A549 (cell line): ENCODE data around the gene RFX1. TPM values are rescaled to one million over a fixed set of nuclear protein-coding genes. Genes with fewer than 3 reads are reported as not detected.
"Not testable (repeated sequence)": the region's sequence is repeated elsewhere in the genome, so short reads cannot be mapped to it uniquely, and the experiment has no call there.

ENCODE experiments used
- ATAC-seq, 2 experiments: fragments of 200-7000 bp in 1 of 2; fragments of >200 bp in 1 of 2; cut with Nextera tagmentation in 1 of 2; cut with Tn5 transposase in 1 of 2; 3 replicates each; pipeline versions ENCODE4 v1.8.0 to v1.9.1; 2018 to 2020; ENCODE audit warnings: mild to moderate bottlenecking in 1 of 2, moderate library complexity in 1 of 2
- CTCF ChIA-PET: fragments of 300-600 bp; sonication (Branson Sonifier 250); formaldehyde crosslinking; extraction: SDS; loops from one replicate; lab custom pipeline; 2021; ENCODE audit warnings: antibody characterized with exemption, inconsistent platforms; lab: Yijun Ruan, JAX
- POLR2A ChIA-PET: fragments of 350-600 bp; formaldehyde crosslinking; extraction: SDS; loops from one replicate; lab custom pipeline; 2021; ENCODE audit warnings: antibody characterized with exemption, inconsistent platforms; lab: Yijun Ruan, JAX
- DNase-seq, 2 experiments: peaks; one replicate each; pipeline versions ENCODE4 v3.0.0 to v3.0.0-alpha.2; 2011 to 2016; ENCODE audit warnings: low read depth in 1 of 2, low spot score in 1 of 2
- FAIRE-seq: peaks from 2 replicates; lab custom pipeline; 2011; peaks lifted over from hg19 to GRCh38; lab: Jason Lieb, UNC
- H3K27ac ChIP-seq, 2 experiments: fragments of >200 bp; sonication (Bioruptor Twin); formaldehyde crosslinking; 3 replicates each; pipeline ENCODE4 v1.5.1; 2016 to 2017
- H3K4me1 ChIP-seq: fragments of >200 bp; sonication (Bioruptor Twin); formaldehyde crosslinking; 3 replicates; pipeline ENCODE4 v1.6.1; 2016
- H3K4me2 ChIP-seq: fragments of >200 bp; sonication (Bioruptor Twin); formaldehyde crosslinking; 3 replicates; pipeline ENCODE4 v1.6.1; 2016
- H3K4me3 ChIP-seq: fragments of >200 bp; sonication (Bioruptor Twin); formaldehyde crosslinking; 3 replicates; pipeline ENCODE4 v1.5.1; 2016
- H3K9me3 ChIP-seq: fragments of >200 bp; sonication (Bioruptor Twin); formaldehyde crosslinking; 3 replicates; pipeline ENCODE4 v1.6.1; 2016
- CEBPB ChIP-seq, 2 experiments: fragments of >200 bp in 1 of 2; sonication (Bioruptor Twin) in 1 of 2; formaldehyde crosslinking in 1 of 2; IDR thresholded peaks; 2 replicates each; pipeline ENCODE4 v1.6.1; 2012 to 2016
- EP300 ChIP-seq, 2 experiments: fragments of >200 bp; sonication (Bioruptor Twin); formaldehyde crosslinking; IDR thresholded peaks; 2 replicates in 1 of 2; 3 replicates in 1 of 2; pipeline ENCODE4 v1.6.1; 2016 to 2017
- HDAC2 ChIP-seq: fragments of 200-600 bp; sonication (generic); IDR thresholded peaks from 2 replicates; pipeline ENCODE4 v1.6.1; 2016
- HOXA7 ChIP-seq: fragments of 250-450 bp; sonication (Bioruptor Pico); IDR thresholded peaks from 2 replicates; pipeline ENCODE4 v1.5.0; 2020; ENCODE audit warnings: mild to moderate bottlenecking, moderate library complexity
- HOXB5 ChIP-seq: fragments of 250-450 bp; sonication (Bioruptor Pico); IDR thresholded peaks from 2 replicates; pipeline ENCODE4 v1.5.0; 2020; ENCODE audit warnings: mild to moderate bottlenecking, moderate library complexity
- JUNB ChIP-seq: fragments of >200 bp; sonication (Bioruptor Twin); formaldehyde crosslinking; IDR thresholded peaks from 2 replicates; pipeline ENCODE4 v1.6.1; 2016
- MYC ChIP-seq: IDR thresholded peaks from 2 replicates; pipeline ENCODE4 v1.6.1; 2012; ENCODE audit warnings: mild to moderate bottlenecking, inconsistent platforms, low read length, improper control_type of control experiment, borderline replicate concordance
- PHF8 ChIP-seq: fragments of 200-600 bp; sonication (generic); IDR thresholded peaks from 2 replicates; pipeline ENCODE4 v1.6.1; 2016; ENCODE audit warnings: low read depth, mild to moderate bottlenecking, antibody characterized with exemption, moderate library complexity, borderline replicate concordance
- RAD21 ChIP-seq, 2 experiments: fragments of >200 bp in 1 of 2; sonication (Bioruptor Twin) in 1 of 2; formaldehyde crosslinking in 1 of 2; IDR thresholded peaks in 1 of 2; conservative IDR thresholded peaks in 1 of 2; 2 replicates in 1 of 2; 3 replicates in 1 of 2; pipeline ENCODE4 v1.6.1; 2012 to 2018; ENCODE audit warnings: inconsistent platforms in 1 of 2
- RARB ChIP-seq: fragments of 250-450 bp; sonication (Bioruptor Pico); IDR thresholded peaks from 2 replicates; pipeline ENCODE4 v1.8.0; 2021; ENCODE audit warnings: mild to moderate bottlenecking, moderate library complexity
- RFX5 ChIP-seq: fragments of 450-650 bp; IDR thresholded peaks from 2 replicates; pipeline ENCODE4 v1.7.1; 2014; ENCODE audit warnings: antibody characterized with exemption, mild to moderate bottlenecking, moderate library complexity
- TP53 ChIP-seq: fragments of 250-450 bp; sonication (Bioruptor Pico); IDR thresholded peaks from 2 replicates; pipeline ENCODE4 v1.5.0; 2021; ENCODE audit warnings: mild to moderate bottlenecking, moderate library complexity
- ZFP36 ChIP-seq: fragments of 450-650 bp; IDR thresholded peaks from 2 replicates; pipeline ENCODE4 v1.6.1; 2014; ENCODE audit warnings: borderline replicate concordance; ENCODE audit not compliant: partially characterized antibody
- ZNF302 ChIP-seq: fragments of 250-450 bp; sonication (Bioruptor Pico); IDR thresholded peaks from 2 replicates; pipeline ENCODE4 v1.9.0; 2021; ENCODE audit warnings: inconsistent platforms, mild to moderate bottlenecking, moderate library complexity
- WGBS: methylation state at CpG from one replicate; pipeline ENCODE4 v1.1.6; 2017; ENCODE audit errors: missing lambda C conversion rate; 5-methylcytosine and 5-hydroxymethylcytosine counted together
- polyA plus RNA-seq, 4 experiments: library from polyadenylated mRNA; depleted of rRNA in 3 of 4; stranded (reverse); fragments of >200 nt; fragmentation: RNase III in 1 of 4; extraction: RNeasy Plus Mini Kit Qiagen cat#74134 plus additional on column Dnase treatment in 1 of 4; gene quantifications; 2 replicates in 3 of 4; 3 replicates in 1 of 4; pipeline ENCODE4 v1.2.3, GENCODE V29; 2011 to 2017
- TF ChIP-seq, protein P1 (sequence below): fragments of 250-450 bp; sonication (Bioruptor Pico); IDR thresholded peaks from 2 replicates; pipeline ENCODE4 v1.5.0; 2021; ENCODE audit warnings: mild to moderate bottlenecking, moderate library complexity, borderline replicate concordance
- TF ChIP-seq, protein P2 (sequence below): fragments of 200-600 bp; sonication (generic); IDR thresholded peaks from 2 replicates; pipeline ENCODE4 v1.6.1; 2016; ENCODE audit warnings: antibody characterized with exemption, mild to moderate bottlenecking, moderate library complexity
- TF ChIP-seq, protein P3 (sequence below): fragments of >200 bp; sonication (Bioruptor Twin); formaldehyde crosslinking; IDR thresholded peaks from 3 replicates; pipeline ENCODE4 v1.6.1; 2016
- TF ChIP-seq, protein P4 (sequence below): fragments of 450-650 bp; IDR thresholded peaks from 2 replicates; pipeline ENCODE4 v1.6.1; 2014; ENCODE audit warnings: antibody characterized with exemption

Gene RFX1
- polyA plus RNA-seq, 2 of the 4 experiments (the other 2 are of a cell fraction), result 0.57 to 5.4 TPM

DNA sequence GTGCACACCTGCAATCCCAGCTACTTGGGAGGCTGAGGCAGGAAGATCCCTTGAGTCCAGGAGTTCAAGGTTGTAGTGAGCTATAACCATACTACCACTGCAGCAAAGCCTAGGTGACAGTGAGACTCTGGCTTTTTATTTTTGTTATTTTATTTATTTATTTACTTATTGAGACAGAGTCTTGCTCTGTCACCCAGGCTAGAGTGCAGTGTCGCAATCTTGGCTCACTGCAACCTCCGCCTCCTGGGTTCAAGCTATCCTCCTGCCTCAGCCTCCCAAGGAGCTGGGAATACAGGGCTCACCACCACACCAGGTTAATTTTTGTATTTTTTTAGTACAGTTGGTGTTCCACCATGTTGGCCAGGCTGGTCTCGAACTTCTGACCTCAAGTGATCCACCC lies 32.6 kb downstream of the RFX1 start:
- FAIRE-seq, H3K27ac ChIP-seq, DNase-seq, H3K4me1 ChIP-seq, H3K4me2 ChIP-seq, H3K4me3 ChIP-seq, POLR2A ChIA-PET, H3K9me3 ChIP-seq, ATAC-seq: not testable (repeated sequence)
- 94% methylated on average over 3 of the region's 3 CpGs for WGBS
- CTCF ChIA-PET, result interaction anchor here (0.7 to 1.3 kb wide), 2 partner anchors 93 to 98 kb away, joined by 3 to 4 read pairs; no protein-coding TSS in a partner anchor
- TF ChIP-seq CEBPB (IDR thresholded peaks at IDR 0.05), result peak in 1 of 2 experiments; percentile 18; a peak in 1 of 4 replicates

DNA sequence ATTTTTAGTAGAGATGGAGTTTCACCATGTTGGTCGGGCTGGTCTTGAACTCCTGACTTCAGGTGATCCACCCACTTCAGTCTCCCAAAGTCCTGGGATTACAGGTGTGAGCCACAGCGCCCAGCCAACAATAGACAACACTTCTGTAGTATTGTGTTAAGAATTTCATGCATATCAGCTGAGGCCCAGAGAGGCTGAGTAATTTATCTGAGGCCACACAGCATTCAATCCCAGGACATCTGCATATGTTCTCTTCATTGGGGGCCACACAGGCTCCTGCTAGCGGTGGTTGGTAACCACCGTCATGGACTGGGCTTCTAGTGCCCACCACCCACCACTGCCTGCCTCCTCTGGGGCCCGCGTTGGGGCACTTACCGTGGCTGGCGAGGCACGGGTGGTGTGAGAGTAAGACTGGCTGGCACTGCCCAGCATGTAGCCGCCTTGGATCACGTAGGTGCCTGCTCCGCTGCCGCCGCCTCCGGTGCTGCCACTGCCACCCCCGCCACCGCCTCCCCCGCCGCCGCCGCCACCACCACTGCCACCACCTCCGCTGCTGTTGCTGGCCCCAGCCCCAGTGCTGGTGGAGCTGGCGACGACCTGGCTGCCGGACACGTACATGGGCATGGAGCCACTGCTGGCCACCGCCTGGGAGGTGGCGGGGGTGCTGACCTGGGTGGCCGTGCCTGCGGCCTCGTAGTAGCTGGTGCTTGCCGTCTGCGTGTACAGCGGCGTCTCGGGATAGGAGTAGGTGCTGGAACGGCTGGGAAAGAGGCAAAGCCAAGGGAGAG lies 33.6 kb downstream of the RFX1 start:
- Histone ChIP-seq H3K9me3 (no peaks in the 10 kb centered on the region), H3K27ac (no peak overlapping the region), H3K4me3 (no peak overlapping the region), H3K4me2 (no peak overlapping the region), H3K4me1 (no peaks in the 10 kb centered on the region)
- WGBS, result 100% methylated on average over 1 of the region's 37 CpGs
- POLR2A ChIA-PET, result interaction anchor here (0.5 kb wide), 1 partner anchor 61 kb away, joined by 3 read pairs; no protein-coding TSS in a partner anchor
- CTCF ChIA-PET, result interaction anchor here (1.1 to 1.4 kb wide), 3 partner anchors 11 to 92 kb away, joined by 3 to 5 read pairs (median 4); no protein-coding TSS in a partner anchor
- FAIRE-seq, result no peak
- DNase-seq, result no peak
- no peak for ATAC-seq
- TF ChIP-seq HDAC2, result no peak
- TF ChIP-seq ZFP36, result peak; percentile 46

DNA sequence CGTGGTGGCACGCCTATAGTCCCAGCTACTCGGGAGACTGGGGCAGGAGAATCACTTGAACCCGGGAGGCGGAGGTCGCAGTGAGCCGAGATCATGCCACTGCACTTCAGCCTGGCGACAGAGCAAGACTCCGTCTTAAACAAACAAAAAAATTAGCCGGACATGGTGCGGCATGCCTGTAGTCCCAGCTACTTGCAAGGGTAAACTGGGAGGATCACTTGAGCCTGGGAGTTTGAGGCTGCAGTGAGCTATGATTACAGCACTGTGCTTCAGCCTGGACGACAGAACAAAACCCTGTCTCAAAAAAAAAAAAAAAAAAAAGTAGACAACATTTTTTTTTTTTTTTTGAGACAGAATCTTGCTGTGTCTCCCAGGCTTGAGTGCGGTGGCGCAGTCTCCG lies 34.3 kb downstream of the RFX1 start:
- WGBS, result 90% methylated on average over 15 of the region's 15 CpGs
- FAIRE-seq, ATAC-seq, H3K27ac ChIP-seq, H3K9me3 ChIP-seq, DNase-seq, H3K4me3 ChIP-seq, H3K4me1 ChIP-seq, H3K4me2 ChIP-seq: not testable (repeated sequence)
- CTCF ChIA-PET, result interaction anchor here (1.1 to 1.4 kb wide), 2 partner anchors 12 kb away, joined by 3 to 5 read pairs; no protein-coding TSS in a partner anchor
- POLR2A ChIA-PET, result interaction anchor here (0.6 kb wide), 2 partner anchors 32 to 91 kb away, joined by 3 to 4 read pairs; no protein-coding TSS in a partner anchor

DNA sequence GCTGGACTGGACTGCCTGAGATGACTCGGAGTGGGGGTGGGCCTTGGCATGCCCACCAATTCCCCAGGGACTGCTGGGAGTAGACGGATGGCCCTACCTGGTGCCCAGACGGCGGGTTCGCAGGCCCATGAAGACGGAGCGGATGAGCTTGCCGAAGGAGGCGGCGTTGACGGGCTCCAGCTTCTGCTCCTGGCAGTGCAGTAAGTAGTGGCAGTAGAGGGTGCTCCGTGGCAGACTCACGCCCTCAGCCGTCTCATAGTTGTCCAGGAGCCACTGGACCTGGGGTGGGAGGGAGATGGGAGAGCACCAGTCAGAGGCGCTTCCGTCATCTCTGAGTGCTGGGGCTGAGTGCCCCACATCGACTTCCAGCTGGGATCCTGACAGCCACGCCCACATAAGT lies 36.2 kb downstream of the RFX1 start:
- no peaks in the 10 kb centered on the region for H3K4me1 ChIP-seq
- ATAC-seq (no peak), DNase-seq (no peak), FAIRE-seq (no peak)
- ChIA-PET POLR2A (no interaction called here), CTCF (no interaction called here)
- H3K27ac ChIP-seq, result no peak overlapping the region
- no peaks in the 10 kb centered on the region for H3K9me3 ChIP-seq
- TF ChIP-seq EP300 (IDR thresholded peaks at IDR 0.05), result no peak
- no peak for TF ChIP-seq JUNB
- TF ChIP-seq MYC, result no peak
- TF ChIP-seq RAD21 (conservative IDR thresholded peaks at IDR 0.05 in 1 of 2, IDR thresholded peaks at IDR 0.05 in 1 of 2), result no peak
- no peak for TF ChIP-seq HOXA7 (CRISPR knock-in tag)
- no peak for TF ChIP-seq HOXB5 (CRISPR knock-in tag)
- no peak for TF ChIP-seq ZNF302 (CRISPR knock-in tag)
- TF ChIP-seq RFX5, result no peak
- no peak for TF ChIP-seq PHF8
- no peak overlapping the region for H3K4me3 ChIP-seq
- WGBS, result 88% methylated on average over 13 of the region's 18 CpGs
- no peak overlapping the region for H3K4me2 ChIP-seq

DNA sequence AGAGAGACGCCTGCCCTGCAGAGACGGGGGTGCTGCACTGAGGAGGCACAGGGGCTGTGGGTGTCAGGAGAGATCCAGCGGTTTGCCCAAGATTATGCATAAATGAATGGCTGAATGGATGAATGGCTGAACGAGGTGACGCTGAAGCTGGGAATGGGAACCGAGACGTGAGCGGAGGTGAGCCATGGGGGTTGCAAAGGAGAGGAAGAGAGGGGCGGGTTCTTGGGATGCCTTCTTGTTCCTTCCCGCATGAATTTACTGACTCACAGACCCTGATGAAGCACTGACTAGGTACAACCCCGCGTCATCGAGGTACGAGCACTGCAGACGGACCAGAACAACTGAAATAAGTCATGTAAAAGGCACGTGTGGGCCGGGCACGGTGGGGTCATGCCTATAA lies 37.1 kb downstream of the RFX1 start:
- ChIA-PET CTCF (no interaction called here), POLR2A (no interaction called here)
- Histone ChIP-seq H3K4me1 (no peaks in the 10 kb centered on the region), H3K27ac (no peak overlapping the region), H3K4me3 (no peak overlapping the region), H3K4me2 (no peak overlapping the region), H3K9me3 (no peaks in the 10 kb centered on the region)
- DNase-seq (no peak), ATAC-seq (no peak), FAIRE-seq (no peak)
- WGBS, result 93% methylated on average over 18 of the region's 18 CpGs
- TF ChIP-seq, protein P1, sequence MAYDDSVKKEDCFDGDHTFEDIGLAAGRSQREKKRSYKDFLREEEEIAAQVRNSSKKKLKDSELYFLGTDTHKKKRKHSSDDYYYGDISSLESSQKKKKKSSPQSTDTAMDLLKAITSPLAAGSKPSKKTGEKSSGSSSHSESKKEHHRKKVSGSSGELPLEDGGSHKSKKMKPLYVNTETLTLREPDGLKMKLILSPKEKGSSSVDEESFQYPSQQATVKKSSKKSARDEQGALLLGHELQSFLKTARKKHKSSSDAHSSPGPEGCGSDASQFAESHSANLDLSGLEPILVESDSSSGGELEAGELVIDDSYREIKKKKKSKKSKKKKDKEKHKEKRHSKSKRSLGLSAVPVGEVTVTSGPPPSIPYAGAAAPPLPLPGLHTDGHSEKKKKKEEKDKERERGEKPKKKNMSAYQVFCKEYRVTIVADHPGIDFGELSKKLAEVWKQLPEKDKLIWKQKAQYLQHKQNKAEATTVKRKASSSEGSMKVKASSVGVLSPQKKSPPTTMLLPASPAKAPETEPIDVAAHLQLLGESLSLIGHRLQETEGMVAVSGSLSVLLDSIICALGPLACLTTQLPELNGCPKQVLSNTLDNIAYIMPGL, result no peak
- TF ChIP-seq, protein P2, sequence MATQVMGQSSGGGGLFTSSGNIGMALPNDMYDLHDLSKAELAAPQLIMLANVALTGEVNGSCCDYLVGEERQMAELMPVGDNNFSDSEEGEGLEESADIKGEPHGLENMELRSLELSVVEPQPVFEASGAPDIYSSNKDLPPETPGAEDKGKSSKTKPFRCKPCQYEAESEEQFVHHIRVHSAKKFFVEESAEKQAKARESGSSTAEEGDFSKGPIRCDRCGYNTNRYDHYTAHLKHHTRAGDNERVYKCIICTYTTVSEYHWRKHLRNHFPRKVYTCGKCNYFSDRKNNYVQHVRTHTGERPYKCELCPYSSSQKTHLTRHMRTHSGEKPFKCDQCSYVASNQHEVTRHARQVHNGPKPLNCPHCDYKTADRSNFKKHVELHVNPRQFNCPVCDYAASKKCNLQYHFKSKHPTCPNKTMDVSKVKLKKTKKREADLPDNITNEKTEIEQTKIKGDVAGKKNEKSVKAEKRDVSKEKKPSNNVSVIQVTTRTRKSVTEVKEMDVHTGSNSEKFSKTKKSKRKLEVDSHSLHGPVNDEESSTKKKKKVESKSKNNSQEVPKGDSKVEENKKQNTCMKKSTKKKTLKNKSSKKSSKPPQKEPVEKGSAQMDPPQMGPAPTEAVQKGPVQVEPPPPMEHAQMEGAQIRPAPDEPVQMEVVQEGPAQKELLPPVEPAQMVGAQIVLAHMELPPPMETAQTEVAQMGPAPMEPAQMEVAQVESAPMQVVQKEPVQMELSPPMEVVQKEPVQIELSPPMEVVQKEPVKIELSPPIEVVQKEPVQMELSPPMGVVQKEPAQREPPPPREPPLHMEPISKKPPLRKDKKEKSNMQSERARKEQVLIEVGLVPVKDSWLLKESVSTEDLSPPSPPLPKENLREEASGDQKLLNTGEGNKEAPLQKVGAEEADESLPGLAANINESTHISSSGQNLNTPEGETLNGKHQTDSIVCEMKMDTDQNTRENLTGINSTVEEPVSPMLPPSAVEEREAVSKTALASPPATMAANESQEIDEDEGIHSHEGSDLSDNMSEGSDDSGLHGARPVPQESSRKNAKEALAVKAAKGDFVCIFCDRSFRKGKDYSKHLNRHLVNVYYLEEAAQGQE, result no peak
- TF ChIP-seq TP53 (CRISPR knock-in tag) (no peak), RARB (no peak)
- TF ChIP-seq, protein P3, sequence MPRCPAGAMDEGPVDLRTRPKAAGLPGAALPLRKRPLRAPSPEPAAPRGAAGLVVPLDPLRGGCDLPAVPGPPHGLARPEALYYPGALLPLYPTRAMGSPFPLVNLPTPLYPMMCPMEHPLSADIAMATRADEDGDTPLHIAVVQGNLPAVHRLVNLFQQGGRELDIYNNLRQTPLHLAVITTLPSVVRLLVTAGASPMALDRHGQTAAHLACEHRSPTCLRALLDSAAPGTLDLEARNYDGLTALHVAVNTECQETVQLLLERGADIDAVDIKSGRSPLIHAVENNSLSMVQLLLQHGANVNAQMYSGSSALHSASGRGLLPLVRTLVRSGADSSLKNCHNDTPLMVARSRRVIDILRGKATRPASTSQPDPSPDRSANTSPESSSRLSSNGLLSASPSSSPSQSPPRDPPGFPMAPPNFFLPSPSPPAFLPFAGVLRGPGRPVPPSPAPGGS, result no peak
- TF ChIP-seq, protein P4, sequence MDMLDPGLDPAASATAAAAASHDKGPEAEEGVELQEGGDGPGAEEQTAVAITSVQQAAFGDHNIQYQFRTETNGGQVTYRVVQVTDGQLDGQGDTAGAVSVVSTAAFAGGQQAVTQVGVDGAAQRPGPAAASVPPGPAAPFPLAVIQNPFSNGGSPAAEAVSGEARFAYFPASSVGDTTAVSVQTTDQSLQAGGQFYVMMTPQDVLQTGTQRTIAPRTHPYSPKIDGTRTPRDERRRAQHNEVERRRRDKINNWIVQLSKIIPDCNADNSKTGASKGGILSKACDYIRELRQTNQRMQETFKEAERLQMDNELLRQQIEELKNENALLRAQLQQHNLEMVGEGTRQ, result no peak
